Pancreas (tissue), 10 donors: ENCODE results near the gene TEX55. TPM values are rescaled to one million over a fixed set of nuclear protein-coding genes. Genes with fewer than 3 reads are reported as not detected.
A peak's percentile ranks its signal among the peaks of the same experiment; 100 is the strongest.

Source experiments
- ATAC-seq, 4 donors: fragments of 200-7000 bp; cut with Tn5 transposase; one replicate each; pipeline versions ENCODE4 v1.8.0 to v1.9.1; 2020; ENCODE audit warnings: mild to moderate bottlenecking in 4 of 4, moderate library complexity in 4 of 4
- DNase-seq, 6 donors: peaks; one replicate each; pipeline ENCODE4 v3.0.0-alpha.2; 2020
- FAIRE-seq: peaks from 2 replicates; lab custom pipeline; 2012; peaks lifted over from hg19 to GRCh38; lab: Jason Lieb, UNC
- H3K27ac ChIP-seq, 4 donors: fragments of 200-600 bp; sonication (generic); 1 replicate in 3 of 4; 2 replicates in 1 of 4; pipeline versions ENCODE4 v1.5.0 to v1.8.0; 2020
- H3K27me3 ChIP-seq, 4 donors: fragments of 200-600 bp; one replicate each; pipeline ENCODE4 v1.8.0; 2021
- H3K36me3 ChIP-seq, 3 donors: fragments of 200-600 bp; sonication (generic) in 1 of 3; one replicate each; pipeline versions ENCODE4 v1.5.0 to v1.8.0; 2020 to 2021
- H3K4me1 ChIP-seq, 3 donors: fragments of 200-600 bp; one replicate each; pipeline ENCODE4 v1.8.0; 2021
- H3K4me3 ChIP-seq, 4 donors: fragments of 200-600 bp; sonication (generic) in 2 of 4; one replicate each; pipeline versions ENCODE4 v1.5.0 to v1.8.0; 2020 to 2021
- H3K9me3 ChIP-seq, 4 donors: fragments of 200-600 bp; one replicate each; pipeline ENCODE4 v1.8.0; 2021
- CTCF ChIP-seq, 4 donors: fragments of 200-600 bp; sonication (generic) in 3 of 4; IDR thresholded peaks; one replicate each; pipeline versions ENCODE4 v1.5.0 to v1.8.0; 2021; ENCODE audit warnings: antibody characterized with exemption in 4 of 4
- WGBS, 2 donors: extraction: QIAGEN DNeasy Blood & Tissue Kit; methylation state at CpG; one replicate each; pipeline ENCODE4 v1.1.7; 2013; 5-methylcytosine and 5-hydroxymethylcytosine counted together
- intact Hi-C, 3 donors: fragments of 100-400 bp; cut with DNase I; formaldehyde crosslinking; loops; one replicate each; pipeline versions ENCODE4 v1.11.1 to v1.14.2; 2022
- polyA plus RNA-seq, 2 donors: library from polyadenylated mRNA; stranded (reverse); fragments of 200-250 nt; gene quantifications; one replicate each; pipeline ENCODE4 v1.2.3, GENCODE V29; 2013
- total RNA-seq, 6 donors: library from RNA; stranded (reverse); fragmentation: NEBNext Ultra II Directional in 4 of 6; extraction: Animal tissue kit (Norgen Biotek cat#: 25700) in 4 of 6; gene quantifications; one replicate each; pipeline versions ENCODE4 v1.2.1 to v1.2.4, GENCODE V29; 2021 to 2023
- donor health status: healthy with polysubstance abuse.
- donor health status: DM: no; HTN: no; CAD: no; lungs with moderate emphysema.
- donor health status: DM: no; HTN: no; CAD: no.
- donor health status: control.
- donor health status: control.
- donor health status: Bipolar disorder and iron deficiency.
- donor health status: DM: yes; HTN: yes; CAD: no.
- donor health status: DM: no; HTN: no; CAD: no.
- donor health status: DM: no; HTN: no; CAD: no.
- donor health status: DM: yes; HTN: yes; CAD: no.

The TEX55 gene
- total and polyA plus RNA-seq, 8 donors: not detected

- ATAC-seq (no peak), FAIRE-seq (no peak), DNase-seq (no peak)
- no peaks in the 10 kb centered on the region for H3K9me3 ChIP-seq
- no peak overlapping the region for H3K27ac ChIP-seq
- 68% methylated on average over 4 of the region's 4 CpGs for WGBS, 2 donors
- no peaks in the 10 kb centered on the region for H3K27me3 ChIP-seq
- no peak overlapping the region for H3K4me3 ChIP-seq
- H3K36me3 ChIP-seq: no peaks in the 10 kb centered on the region
- intact Hi-C loops: no loop called here
- peaks cover 0 to 7% (median 0%) of the 10 kb centered on the region in 3 donors for H3K4me1 ChIP-seq
- TF ChIP-seq CTCF (IDR thresholded peaks at IDR 0.05): no peak
These were observed 31.4 kb downstream of the TEX55 start for GRCh38 chr3:119177321-119177720.

- WGBS, 2 donors: 70 to 71% methylated on average over 3 of the region's 3 CpGs
- DNase-seq (no peak), FAIRE-seq (no peak), ATAC-seq (peak in 2 of 4 donors; percentile 34 to 42)
- TF ChIP-seq CTCF (IDR thresholded peaks at IDR 0.05): no peak
- intact Hi-C loops: no loop called here
- no peaks in the 10 kb centered on the region for H3K9me3 ChIP-seq
- H3K27ac ChIP-seq: no peak overlapping the region
- H3K4me3 ChIP-seq: no peak overlapping the region
- H3K36me3 ChIP-seq: no peaks in the 10 kb centered on the region
- H3K4me1 ChIP-seq: peaks cover 0 to 4% (median 0%) of the 10 kb centered on the region in 3 donors
- no peaks in the 10 kb centered on the region for H3K27me3 ChIP-seq
These were observed 35.8 kb downstream of the TEX55 start for GRCh38 chr3:119181765-119182164.

- no peak overlapping the region for H3K4me3 ChIP-seq
- DNase-seq: no peak
- WGBS, 2 donors: 78 to 86% methylated on average over 9 of the region's 9 CpGs
- H3K4me1 ChIP-seq: peaks cover 0 to 4% (median 0%) of the 10 kb centered on the region in 3 donors
- H3K27ac ChIP-seq: no peak overlapping the region
- no peaks in the 10 kb centered on the region for H3K27me3 ChIP-seq
- no peak for TF ChIP-seq CTCF (IDR thresholded peaks at IDR 0.05)
- H3K36me3 ChIP-seq: no peaks in the 10 kb centered on the region
- ATAC-seq: no peak
- no peaks in the 10 kb centered on the region for H3K9me3 ChIP-seq
- intact Hi-C loops: no loop called here
- no peak for FAIRE-seq
These were observed 38.1 kb downstream of the TEX55 start for GRCh38 chr3:119184111-119184510.

GRCh38 chr3:119184796-119185570 lies 39.0 kb downstream of the TEX55 start:
- intact Hi-C loops: no loop called here
- Histone ChIP-seq H3K4me3 (no peak overlapping the region), H3K36me3 (no peaks in the 10 kb centered on the region), H3K4me1 (peaks cover 0 to 4% (median 0%) of the 10 kb centered on the region in 3 donors), H3K27me3 (no peaks in the 10 kb centered on the region), H3K9me3 (no peaks in the 10 kb centered on the region), H3K27ac (peak overlapping the region in 1 of 4 donors; percentile 23)
- 53 to 55% methylated on average over 7 of the region's 7 CpGs for WGBS, 2 donors
- no peak for TF ChIP-seq CTCF (IDR thresholded peaks at IDR 0.05)
- ATAC-seq (peak in 3 of 4 donors; percentile 26 to 59 (median 45)), FAIRE-seq (no peak), DNase-seq (no peak)

GRCh38 chr3:119187266-119187665 lies 41.3 kb downstream of the TEX55 start:
- intact Hi-C loops: no loop called here
- no peaks in the 10 kb centered on the region for H3K27me3 ChIP-seq
- H3K36me3 ChIP-seq: no peaks in the 10 kb centered on the region
- no peak overlapping the region for H3K27ac ChIP-seq
- DNase-seq: no peak
- peaks cover 0 to 4% (median 0%) of the 10 kb centered on the region in 3 donors for H3K4me1 ChIP-seq
- no peak overlapping the region for H3K4me3 ChIP-seq
- no peak for ATAC-seq
- TF ChIP-seq CTCF (IDR thresholded peaks at IDR 0.05): no peak
- FAIRE-seq: no peak
- H3K9me3 ChIP-seq: no peaks in the 10 kb centered on the region
